Thyroid gland (tissue), 4 donors: Measurements from ENCODE around the gene DPYSL3. TPM values are rescaled to one million over a fixed set of nuclear protein-coding genes. Genes with fewer than 3 reads are reported as not detected.

Source experiments
- DNase-seq, 2 donors: peaks; one replicate each; pipeline ENCODE4 v3.0.0-alpha.2; 2019
- H3K27ac ChIP-seq, 3 donors: fragments of 200-600 bp; sonication (generic); 1 replicate in 2 of 3; 2 replicates in 1 of 3; pipeline ENCODE4 v1.5.1; 2016 to 2019; ENCODE audit warnings: mild to moderate bottlenecking in 1 of 3, moderate library complexity in 1 of 3
- H3K27me3 ChIP-seq: fragments of 200-600 bp; sonication (generic); one replicate; pipeline ENCODE4 v1.5.1; 2019
- H3K36me3 ChIP-seq, 2 donors: fragments of 200-600 bp; sonication (generic); one replicate each; pipeline ENCODE4 v1.5.1; 2016 to 2019
- H3K4me1 ChIP-seq, 2 donors: fragments of 200-600 bp; sonication (generic); one replicate each; pipeline ENCODE4 v1.5.1; 2017 to 2019
- H3K4me3 ChIP-seq, 3 donors: fragments of 200-600 bp; sonication (generic); replicated peaks in 1 of 3; 1 replicate in 2 of 3; 2 replicates in 1 of 3; pipeline ENCODE4 v1.5.1; 2016; ENCODE audit warnings: mild to moderate bottlenecking in 1 of 3
- H3K9me3 ChIP-seq: fragments of 200-600 bp; sonication (generic); one replicate; pipeline ENCODE4 v1.5.1; 2017
- CTCF ChIP-seq, 6 experiments: fragments of 200-600 bp in 3 of 6; fragments of 450-650 bp in 3 of 6; sonication (generic) in 3 of 6; IDR thresholded peaks; one replicate each; pipeline ENCODE4 v1.5.1; 2016 to 2019; ENCODE audit warnings: antibody characterized with exemption in 6 of 6, mild to moderate bottlenecking in 2 of 6, inconsistent platforms in 1 of 6, moderate library complexity in 1 of 6
- POLR2A ChIP-seq, 2 donors: fragments of 450-650 bp; IDR thresholded peaks; one replicate each; pipeline ENCODE4 v1.6.1; 2017; ENCODE audit warnings: antibody characterized with exemption in 2 of 2, mild to moderate bottlenecking in 2 of 2, moderate library complexity in 1 of 2
- WGBS, 2 donors: methylation state at CpG; one replicate each; pipeline ENCODE4 v1.1.5; 2017; 5-methylcytosine and 5-hydroxymethylcytosine counted together
- intact Hi-C: fragments of 100-400 bp; cut with DNase I; formaldehyde crosslinking; loops from one replicate; pipeline ENCODE4 v1.15.1; 2023
- total RNA-seq, 4 donors: library from RNA; depleted of rRNA; stranded (reverse); fragments of >200 nt; gene quantifications; one replicate each; pipeline ENCODE4 v1.2.3, GENCODE V29; 2016

Gene DPYSL3
- total RNA-seq, 4 donors from 2014 or later, result 23.7 to 43.1 (median 28.0) TPM

GRCh38 chr5:147408980-147409379 lies 100.9 kb downstream of the DPYSL3 start:
- DNase-seq, result no peak
- H3K4me1 ChIP-seq, result peaks cover 0 to 12% of the 10 kb centered on the region in 2 donors
- no peaks in the 10 kb centered on the region for H3K9me3 ChIP-seq
- no peak overlapping the region for H3K27ac ChIP-seq
- TF ChIP-seq POLR2A (IDR thresholded peaks at IDR 0.05) (no peak), CTCF (IDR thresholded peaks at IDR 0.05) (no peak)
- 93 to 94% methylated on average over 2 of the region's 2 CpGs for WGBS, 2 donors
- no peak overlapping the region for H3K4me3 ChIP-seq
- H3K36me3 ChIP-seq, result no peaks in the 10 kb centered on the region
- intact Hi-C loops, result no loop called here
- no peaks in the 10 kb centered on the region for H3K27me3 ChIP-seq

DNA sequence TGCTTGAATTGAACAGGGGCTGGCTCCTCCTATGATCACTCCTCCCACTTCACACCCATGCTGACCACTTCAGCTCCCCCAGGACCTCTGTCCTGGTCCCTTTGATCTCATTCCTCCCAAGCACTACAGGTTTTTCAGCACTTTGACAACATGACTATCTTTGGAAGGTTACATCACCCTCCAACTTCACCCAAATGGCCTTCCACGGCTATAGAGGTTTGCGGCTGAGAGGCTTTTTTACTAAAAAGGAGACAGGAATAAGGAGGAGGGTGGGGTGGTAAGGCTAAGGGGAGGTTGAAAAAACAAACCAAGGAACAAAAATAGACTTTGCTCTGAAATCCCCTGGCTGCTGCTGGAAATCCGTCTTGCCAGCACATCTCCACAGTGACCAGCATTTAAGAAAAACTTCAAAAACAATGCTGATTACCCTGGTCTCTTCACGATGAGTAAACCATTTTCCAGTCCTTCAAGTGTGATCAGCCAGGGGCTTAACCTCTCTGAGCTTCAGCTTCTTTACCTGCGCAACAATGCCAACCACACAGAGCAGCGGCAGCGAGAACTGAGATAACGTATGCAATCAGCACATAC lies 102.7 kb downstream of the DPYSL3 start:
- intact Hi-C loops, result no loop called here
- no peaks in the 10 kb centered on the region for H3K36me3 ChIP-seq
- 60 to 69% methylated on average over 8 of the region's 8 CpGs for WGBS, 2 donors
- H3K27me3 ChIP-seq, result no peaks in the 10 kb centered on the region
- no peak for TF ChIP-seq POLR2A (IDR thresholded peaks at IDR 0.05)
- TF ChIP-seq CTCF (IDR thresholded peaks at IDR 0.05), result no peak
- H3K9me3 ChIP-seq, result no peaks in the 10 kb centered on the region
- peaks cover 0 to 17% of the 10 kb centered on the region in 2 donors for H3K4me1 ChIP-seq
- H3K4me3 ChIP-seq, result no peak overlapping the region
- H3K27ac ChIP-seq, result no peak overlapping the region
- DNase-seq, result no peak

DNA sequence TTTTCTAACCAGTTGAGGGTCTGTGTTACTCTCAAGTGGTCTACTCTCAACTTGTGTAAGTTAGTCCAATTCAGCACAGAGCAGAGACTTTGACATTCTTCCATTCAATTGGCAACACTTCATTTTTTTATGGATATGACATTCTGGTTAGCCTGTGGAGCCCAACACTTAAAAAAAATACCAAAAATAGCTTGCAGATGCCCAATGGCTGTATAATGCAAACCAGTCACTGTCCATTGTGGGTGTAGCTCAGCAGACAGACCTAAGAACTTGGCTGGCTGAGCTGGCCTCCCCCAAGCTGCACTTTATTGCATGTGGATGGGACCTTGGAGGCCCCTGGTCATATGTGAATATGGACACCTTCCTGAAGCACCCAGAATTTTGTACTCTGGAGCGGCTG lies 103.2 kb downstream of the DPYSL3 start:
- 82 to 90% methylated on average over 1 of the region's 1 CpG for whole genome bisulfite sequencing, 2 donors
- no peaks in the 10 kb centered on the region for H3K9me3 ChIP-seq
- no peak overlapping the region for H3K4me3 ChIP-seq
- H3K36me3 ChIP-seq, result no peaks in the 10 kb centered on the region
- no peak overlapping the region for H3K27ac ChIP-seq
- no peak for TF ChIP-seq POLR2A (IDR thresholded peaks at IDR 0.05)
- TF ChIP-seq CTCF (IDR thresholded peaks at IDR 0.05), result no peak
- intact Hi-C loops, result no loop called here
- DNase-seq, result no peak
- peaks cover 0 to 17% of the 10 kb centered on the region in 2 donors for H3K4me1 ChIP-seq
- no peaks in the 10 kb centered on the region for H3K27me3 ChIP-seq

DNA sequence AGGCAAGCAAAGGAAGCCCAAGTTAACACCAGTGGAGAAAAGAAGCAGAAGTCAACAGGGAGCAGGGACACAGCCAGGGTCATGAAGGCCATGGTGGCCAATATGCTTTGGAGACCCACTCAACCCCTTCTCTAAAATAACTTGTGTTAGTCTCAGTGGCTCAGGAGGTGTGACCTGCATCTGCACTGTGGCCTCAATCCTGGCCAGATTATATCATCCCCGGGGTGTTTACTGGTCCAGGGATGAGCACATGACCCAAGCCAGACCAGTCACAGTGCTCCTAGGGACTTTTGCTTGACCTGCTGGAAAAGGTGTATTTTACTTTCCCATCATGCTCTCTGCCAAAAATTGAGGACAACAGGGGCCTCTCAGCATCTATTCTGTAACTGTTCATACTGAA lies 105.2 kb downstream of the DPYSL3 start:
- DNase-seq, result no peak
- WGBS, 2 donors, result 80 to 100% methylated on average over 1 of the region's 1 CpG
- no peaks in the 10 kb centered on the region for H3K9me3 ChIP-seq
- peaks cover 0 to 17% of the 10 kb centered on the region in 2 donors for H3K4me1 ChIP-seq
- TF ChIP-seq POLR2A (IDR thresholded peaks at IDR 0.05) (no peak), CTCF (IDR thresholded peaks at IDR 0.05) (no peak)
- intact Hi-C loops, result no loop called here
- H3K27me3 ChIP-seq, result no peaks in the 10 kb centered on the region
- no peak overlapping the region for H3K4me3 ChIP-seq
- H3K36me3 ChIP-seq, result no peaks in the 10 kb centered on the region
- H3K27ac ChIP-seq, result peak overlapping the region; percentile 58 to 67 (median 64)

DNA sequence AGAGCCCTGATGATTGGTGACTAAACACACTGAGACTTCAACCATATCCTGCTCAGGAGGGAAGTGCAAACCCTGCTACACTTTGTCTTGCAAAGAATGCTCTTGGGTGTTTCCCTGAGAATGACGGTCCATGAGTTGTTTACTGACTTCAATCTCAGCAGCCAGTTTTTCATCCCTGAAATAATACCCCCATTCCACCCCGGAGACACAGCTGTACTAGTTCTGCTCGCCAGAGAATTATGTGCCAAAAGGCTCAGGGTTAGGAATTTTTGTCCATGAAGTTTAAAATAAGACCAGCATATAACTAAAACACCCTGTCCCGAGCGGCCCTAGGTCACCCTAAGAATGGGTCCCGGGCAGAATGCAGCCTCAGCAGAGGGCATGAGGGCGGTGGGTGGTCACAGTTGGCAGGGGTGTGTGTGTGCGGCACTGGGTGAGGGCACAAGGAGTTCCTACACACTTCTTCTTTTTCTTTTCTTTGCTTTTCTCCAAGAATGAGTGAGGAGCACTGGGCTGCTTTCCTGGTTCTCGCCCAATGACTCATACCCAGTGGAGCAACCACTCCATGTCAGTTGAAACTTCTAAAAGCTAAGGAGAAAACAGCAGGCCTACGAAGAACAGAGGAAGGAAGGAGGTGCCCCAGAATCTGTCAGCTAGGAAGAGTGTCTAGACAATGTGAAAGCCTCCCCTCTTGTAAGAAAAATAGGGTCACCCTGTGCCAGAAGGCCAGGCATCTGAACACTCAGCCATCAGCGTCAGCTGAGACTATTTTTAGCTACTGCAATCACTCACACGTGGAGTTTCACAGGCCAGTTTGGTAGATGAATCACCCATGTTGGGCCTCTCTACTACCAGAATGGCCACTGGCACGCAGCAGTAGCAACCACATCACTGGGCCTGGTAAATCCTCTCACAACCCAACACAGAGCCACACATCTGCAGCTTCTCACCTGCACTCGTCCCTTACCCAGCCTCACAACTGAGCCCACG lies 105.9 kb downstream of the DPYSL3 start:
- Histone ChIP-seq H3K27me3 (no peaks in the 10 kb centered on the region), H3K9me3 (no peaks in the 10 kb centered on the region), H3K4me1 (peaks cover 0 to 17% of the 10 kb centered on the region in 2 donors), H3K27ac (peak overlapping the region; percentile 58 to 67 (median 64)), H3K36me3 (no peaks in the 10 kb centered on the region), H3K4me3 (no peak overlapping the region)
- WGBS, 2 donors, result 68 to 74% methylated on average over 15 of the region's 15 CpGs
- intact Hi-C loops, result no loop called here
- TF ChIP-seq POLR2A (IDR thresholded peaks at IDR 0.05) (no peak), CTCF (IDR thresholded peaks at IDR 0.05) (no peak)
- peak in 1 of 2 donors; percentile 13 for DNase-seq
